NCI-H1105 (cell line): ENCODE data around the gene LRP1B.

Experiments
- DNase-seq: peaks from one replicate; lab custom pipeline; 2025; lab: John Stamatoyannopoulos, UW

LRP1B gene

GRCh38 chr2:142131010-142131669, at the start of gene LRP1B:
LRP1B (minus strand) TSS chr2:142131016; CDS start chr2:142130729, 287 bp downstream.
- no peak for DNase-seq

GRCh38 chr2:142179686-142180085, 48.9 kb upstream of the LRP1B start:
- no peak for DNase-seq

- DNase-seq: no peak
Measured at GRCh38 chr2:142178604-142179003, 47.8 kb upstream of the LRP1B start.

DNA sequence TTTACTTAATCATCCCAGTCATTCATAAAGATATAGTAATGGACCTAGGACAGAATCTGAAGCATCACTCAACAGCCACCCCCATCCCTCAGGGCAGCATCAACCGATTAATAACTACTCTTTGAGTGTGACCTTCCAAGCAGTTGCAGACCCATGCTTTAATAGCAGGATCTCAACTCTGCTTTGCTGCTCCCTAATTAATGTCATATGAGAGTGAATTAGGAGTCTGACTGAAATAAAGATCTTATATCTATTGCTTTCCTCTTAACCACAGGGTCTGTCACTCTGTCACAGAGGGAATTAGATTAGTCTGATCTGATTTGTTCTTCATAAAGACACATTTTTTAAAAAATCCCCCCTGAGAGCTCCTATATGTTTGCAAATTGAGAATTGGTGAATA, 46.1 kb upstream of the LRP1B start:
- DNase-seq: no peak

GRCh38 chr2:142175813-142176338, 45.1 kb upstream of the LRP1B start:
- no peak for DNase-seq

GRCh38 chr2:142174176-142174575, 43.4 kb upstream of the LRP1B start:
- no peak for DNase-seq

GRCh38 chr2:142170847-142171246, 40.0 kb upstream of the LRP1B start:
- DNase-seq: no peak

DNA sequence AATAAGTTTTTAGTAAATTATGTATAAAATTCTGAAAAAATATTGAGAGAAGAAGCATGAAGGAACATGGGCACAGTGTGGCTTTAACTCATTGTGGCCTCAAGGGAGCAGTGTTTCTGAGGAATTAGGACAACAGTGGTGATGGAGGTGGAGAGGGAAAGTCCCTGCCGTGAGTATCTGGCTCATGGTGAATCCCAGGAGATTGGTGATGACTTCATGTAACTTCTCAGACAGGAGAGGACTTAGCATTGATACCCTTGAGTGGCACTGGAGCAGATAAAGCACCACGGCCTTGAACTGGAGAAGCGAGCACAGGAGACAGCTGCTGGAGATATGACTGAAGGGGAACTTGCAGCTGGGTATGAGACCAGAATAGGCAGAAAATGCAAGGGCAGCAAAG, 35.0 kb upstream of the LRP1B start:
- no peak for DNase-seq

DNA sequence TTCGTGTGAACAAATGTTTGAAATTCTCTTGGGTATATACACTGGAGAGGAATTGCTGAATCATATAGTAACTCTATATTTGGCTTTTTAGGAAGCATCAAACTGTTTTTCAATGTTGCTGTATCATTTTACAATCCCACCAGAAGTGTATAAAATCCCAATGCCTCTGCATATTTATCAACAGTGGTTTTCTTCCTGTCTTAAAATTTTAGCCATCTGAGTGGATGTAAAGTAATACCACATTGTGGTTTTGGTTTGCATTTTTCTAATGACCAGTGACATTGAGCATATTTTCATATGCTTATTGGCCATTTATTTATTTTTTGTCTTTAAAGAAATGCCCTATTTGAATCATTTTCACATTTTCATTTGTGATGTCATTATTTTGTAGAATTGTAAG, 22.8 kb upstream of the LRP1B start:
- DNase-seq: no peak

DNA sequence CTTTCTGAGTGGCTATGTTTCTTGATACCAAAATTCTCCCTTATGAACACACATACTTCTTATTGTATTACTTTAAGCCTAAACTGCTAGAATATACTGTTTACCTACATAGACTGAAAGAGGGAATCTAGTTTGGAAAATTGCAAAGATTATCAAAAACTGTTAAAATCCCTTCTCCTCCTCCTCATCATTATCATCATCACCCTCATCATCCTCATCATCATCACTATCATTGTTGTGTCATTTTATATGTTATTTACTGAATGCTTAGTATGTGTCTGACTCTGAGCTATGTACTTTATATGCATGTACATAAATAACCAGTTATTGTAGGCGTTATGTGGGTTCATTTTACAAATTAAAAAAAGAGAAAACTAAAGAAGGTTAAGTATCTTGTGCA, 19.6 kb upstream of the LRP1B start:
- DNase-seq: no peak

- DNase-seq: no peak
Measured at GRCh38 chr2:142144547-142144946, 13.7 kb upstream of the LRP1B start.

DNA sequence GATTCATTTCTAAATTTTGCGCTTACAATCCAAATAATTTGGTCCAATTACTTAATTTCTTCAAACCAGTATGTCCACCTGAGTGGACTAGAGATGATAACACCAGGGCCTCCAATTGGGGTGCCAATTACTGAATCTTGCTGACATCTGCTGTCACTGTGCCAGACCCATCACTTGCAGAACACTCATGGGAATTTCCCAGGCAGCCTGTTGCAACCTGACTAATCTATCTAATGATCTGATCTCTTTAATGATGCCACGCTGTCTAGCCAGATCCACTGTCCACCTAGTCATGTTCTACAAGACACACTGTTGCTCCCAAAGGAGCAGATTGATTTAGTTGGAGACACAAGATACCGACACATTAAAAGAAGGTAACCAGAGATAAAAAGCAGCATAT, 11.8 kb upstream of the LRP1B start:
- DNase-seq: no peak

DNA sequence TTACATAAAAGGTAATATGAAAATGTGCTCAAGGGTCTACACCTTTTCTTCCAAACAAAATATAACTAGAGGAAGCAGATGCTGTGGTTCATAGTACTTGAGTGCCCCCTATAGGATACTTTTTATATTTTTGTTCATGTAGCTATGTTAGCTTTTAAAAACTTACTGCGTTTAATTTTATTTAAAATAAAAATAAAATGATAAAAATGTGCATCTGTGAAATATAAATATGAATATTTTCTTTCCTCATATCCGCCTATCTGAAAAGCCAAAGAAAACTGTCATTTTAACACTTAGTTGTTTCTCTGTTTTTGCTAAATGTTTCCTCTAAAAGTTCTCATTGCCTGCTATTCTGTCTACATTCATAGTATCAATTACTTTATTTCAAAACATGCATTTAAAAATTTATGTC, 9.6 kb upstream of the LRP1B start:
- DNase-seq: peak; percentile 14

GRCh38 chr2:142139384-142139783, 8.6 kb upstream of the LRP1B start:
- DNase-seq: no peak

GRCh38 chr2:142136571-142136970, 5.8 kb upstream of the LRP1B start:
- no peak for DNase-seq

DNA sequence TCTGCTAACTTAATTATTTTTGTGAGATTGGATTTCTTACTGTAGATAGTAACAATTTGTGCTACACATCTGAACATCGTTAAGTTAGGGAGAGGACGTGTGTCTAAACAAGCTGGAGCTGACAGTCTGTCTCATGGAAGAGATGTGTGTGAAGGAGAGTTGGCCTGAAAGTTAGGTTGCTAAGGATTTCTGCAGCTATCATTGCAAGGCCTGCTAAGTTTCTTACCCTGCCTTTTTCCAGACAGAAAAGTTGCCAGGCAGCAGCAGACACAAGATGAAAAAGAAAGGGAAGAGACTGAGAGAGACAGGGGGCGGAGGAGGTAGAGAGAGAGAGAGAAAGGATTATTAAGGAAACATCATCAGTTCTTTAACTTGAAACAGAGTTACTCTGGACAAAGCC, 4.1 kb upstream of the LRP1B start:
- DNase-seq: no peak

DNA sequence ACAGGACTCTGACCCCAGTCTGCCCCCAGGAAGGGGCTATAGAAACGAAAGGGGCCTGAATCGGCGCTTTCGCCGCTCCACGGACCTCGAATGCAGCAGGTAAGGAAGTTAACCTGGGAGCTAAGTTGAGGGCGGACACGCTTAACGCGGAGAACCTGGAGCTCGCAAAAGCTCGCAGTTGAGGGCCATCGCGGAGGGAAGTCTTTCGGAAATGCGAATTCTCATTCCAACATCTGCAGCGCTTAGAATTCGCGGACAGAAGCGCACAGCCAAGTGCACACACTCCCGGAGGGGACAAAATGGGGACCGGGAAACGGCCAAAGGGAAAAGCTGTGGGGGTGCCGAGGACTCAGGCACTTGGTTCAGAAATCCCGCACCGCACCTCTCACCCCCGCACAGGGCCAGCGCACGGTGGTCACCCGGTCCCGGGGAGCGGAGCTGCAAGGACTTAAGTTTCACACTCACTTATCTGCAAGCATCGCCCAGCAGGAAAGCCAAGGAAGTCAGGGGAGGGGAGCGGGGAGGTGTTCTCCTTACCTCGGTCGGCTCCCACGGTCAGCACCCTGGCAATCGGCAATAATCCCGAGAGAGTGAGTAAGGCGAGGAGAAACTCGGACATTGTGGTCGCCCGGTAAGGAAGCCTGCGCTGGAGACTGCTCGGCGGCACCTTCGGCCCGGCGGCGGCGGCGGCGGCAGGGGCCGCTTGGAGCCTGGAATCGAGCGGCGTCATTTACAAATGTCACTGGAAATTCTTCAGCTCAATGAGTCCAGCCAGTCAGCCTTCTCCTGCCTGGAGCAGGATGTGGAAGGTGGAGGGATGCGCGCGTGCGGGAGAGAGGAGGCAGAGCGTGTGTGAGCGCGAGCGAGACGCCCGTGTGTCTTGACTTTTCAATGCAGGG, 456 bp downstream of the LRP1B start:
- DNase-seq: peak; percentile 68

GRCh38 chr2:142128105-142128504, 2.7 kb downstream of the LRP1B start:
- DNase-seq: no peak

DNA sequence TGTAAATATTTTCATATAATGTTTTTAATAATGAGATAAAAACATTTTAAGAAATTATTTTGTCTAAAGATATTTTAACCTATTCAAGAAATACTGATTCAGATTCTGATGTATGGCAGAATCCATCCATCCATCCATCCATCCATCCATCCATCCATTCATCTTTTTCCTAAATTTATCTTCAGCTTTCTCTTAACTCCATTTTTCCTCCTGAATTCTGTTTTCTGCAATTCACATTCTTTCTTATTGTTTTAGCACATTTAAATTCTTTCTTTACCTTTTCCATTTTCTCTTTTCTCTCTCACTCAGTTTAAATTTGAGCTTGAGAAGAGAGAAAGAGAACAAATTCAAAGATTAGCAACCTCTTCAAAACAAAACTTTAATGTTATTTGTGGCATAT, 3.6 kb downstream of the LRP1B start:
- no peak for DNase-seq

- no peak for DNase-seq
Measured at GRCh38 chr2:142124706-142125105, 6.1 kb downstream of the LRP1B start.

GRCh38 chr2:142119347-142119746, 11.5 kb downstream of the LRP1B start:
- no peak for DNase-seq

DNA sequence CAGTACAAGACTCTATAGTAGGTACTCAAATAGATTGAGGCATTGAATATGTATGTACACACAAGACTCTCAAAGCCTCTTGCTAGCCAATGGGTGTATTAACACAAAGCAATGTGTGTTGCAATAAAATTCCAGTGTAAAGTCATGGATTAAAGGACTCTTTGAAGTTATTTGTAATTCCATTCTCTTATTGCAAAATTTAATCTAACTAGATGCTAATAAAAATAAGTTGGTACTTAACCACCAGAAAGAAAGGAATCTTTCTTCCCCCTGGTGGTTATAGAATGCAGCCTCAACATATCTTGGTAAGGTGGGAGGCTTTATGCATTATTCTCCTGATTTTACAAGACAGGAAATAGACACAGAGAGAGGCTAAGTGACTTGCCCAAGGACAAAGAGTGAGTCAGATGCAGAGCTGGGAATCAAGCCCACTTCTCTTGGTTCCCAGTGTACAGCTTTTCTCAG, 18.0 kb downstream of the LRP1B start:
- DNase-seq: no peak

DNA sequence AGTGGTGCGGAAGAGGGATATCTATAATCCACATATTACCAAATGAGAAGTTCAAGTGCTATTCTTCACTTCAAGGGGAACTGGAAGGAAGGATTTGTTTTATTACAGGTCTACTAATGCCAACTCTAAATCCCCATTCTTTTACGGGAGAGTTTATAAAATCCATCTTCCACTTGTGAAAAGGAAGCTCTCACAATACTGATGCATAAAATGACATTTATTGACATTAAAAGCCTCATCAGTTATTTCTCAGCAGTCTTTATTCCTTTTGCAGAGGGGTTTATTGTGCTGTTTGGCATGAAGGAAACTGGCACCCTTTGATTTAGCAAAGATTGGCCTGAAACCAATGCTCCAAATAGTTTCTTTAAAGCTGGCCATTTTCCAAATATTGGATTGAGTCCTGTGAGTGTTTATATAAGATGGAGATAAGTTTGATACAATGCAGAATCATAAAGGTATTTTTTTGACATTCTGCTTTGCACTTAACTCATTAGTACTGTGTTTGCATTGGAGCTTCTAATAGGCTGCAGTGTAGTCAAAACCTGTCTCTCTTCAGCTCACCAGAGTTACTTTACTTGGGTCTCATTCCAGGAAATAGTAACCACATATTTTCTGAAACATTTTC, 26.6 kb downstream of the LRP1B start:
- DNase-seq: peak; percentile 9
